ENCODE measurements around the gene EIPR1. TPM values are rescaled to one million over a fixed set of nuclear protein-coding genes. Genes with fewer than 3 reads are reported as not detected.

The EIPR1 gene
- total and polyA plus RNA-seq, 10 of the 15 experiments (the other 5 are each of a cell fraction or from before 2014, with no cell fraction given), result 23.6 to 61.2 (median 42.2) TPM

DNA sequence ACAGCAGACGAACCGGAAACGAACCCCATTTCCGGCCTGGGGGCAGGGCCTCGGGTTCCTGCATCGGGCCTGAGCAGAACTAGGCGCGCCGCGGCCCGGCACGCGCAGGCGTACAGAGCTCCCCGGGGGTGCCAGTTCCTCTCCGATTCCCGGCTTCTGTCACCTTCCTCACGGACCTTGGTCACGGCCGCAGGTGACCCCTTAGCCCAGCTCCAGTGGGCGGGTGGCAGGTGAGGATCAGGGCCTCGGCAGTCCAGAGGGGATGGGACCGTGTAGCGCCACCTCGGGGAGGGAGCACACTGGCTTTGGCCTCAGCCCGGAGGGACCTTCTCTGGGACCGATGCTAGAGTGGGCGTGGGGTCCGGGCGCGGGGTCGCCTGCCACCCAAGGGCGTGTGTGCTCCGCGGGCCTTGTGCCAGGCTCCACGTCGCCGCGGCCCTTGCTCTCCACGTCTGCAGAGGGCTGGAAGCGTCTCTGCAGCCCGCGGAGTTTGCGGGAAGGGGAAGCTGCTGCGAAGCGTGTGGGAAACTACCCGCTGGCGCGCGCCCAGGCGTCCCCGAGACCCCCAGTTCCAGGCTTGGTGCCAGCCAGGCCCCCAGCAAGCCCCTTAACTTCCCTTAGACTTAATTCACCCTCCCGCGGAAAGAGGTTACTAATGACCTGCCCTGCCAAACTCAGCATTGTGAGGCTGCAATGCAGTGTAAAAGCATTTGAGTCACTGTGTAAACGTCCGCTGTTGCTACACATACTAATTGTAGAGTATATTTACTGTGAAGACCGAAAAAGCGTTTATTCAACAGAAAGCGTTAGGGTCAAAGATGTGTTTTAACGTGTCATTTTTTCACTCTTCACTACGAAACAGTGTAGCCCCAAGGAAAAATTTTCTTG lies 2.3 kb upstream of the EIPR1 start, which contains the start of gene TRAPPC12 (continued):
- TF ChIP-seq STAT1 (conservative IDR thresholded peaks at IDR 0.05), result peak; percentile 86
- no peak for TF ChIP-seq STAT3 (IDR thresholded peaks at IDR 0.05; ENCODE audit: low read depth, low read length)
- TF ChIP-seq ETV6 (conservative IDR thresholded peaks at IDR 0.05 in 1 of 2, IDR thresholded peaks at IDR 0.05 in 1 of 2; ENCODE audit: borderline replicate concordance in 1 of 2, low read depth in 1 of 2), result peak in 1 of 2 experiments; percentile 32; a peak in 1 of 4 replicates
- TF ChIP-seq RBBP5 (conservative IDR thresholded peaks at IDR 0.05), result no peak
- peak; percentile 73 for TF ChIP-seq NRF1 (conservative IDR thresholded peaks at IDR 0.05; ENCODE audit: low read depth, low read length)
- TF ChIP-seq ZNF274 (IDR thresholded peaks at IDR 0.05; ENCODE audit: insufficient read depth, insufficient read length), result no peak
- TF ChIP-seq SUZ12 (IDR thresholded peaks at IDR 0.05; ENCODE audit: unreplicated experiment), result no peak
- TF ChIP-seq, protein P1, sequence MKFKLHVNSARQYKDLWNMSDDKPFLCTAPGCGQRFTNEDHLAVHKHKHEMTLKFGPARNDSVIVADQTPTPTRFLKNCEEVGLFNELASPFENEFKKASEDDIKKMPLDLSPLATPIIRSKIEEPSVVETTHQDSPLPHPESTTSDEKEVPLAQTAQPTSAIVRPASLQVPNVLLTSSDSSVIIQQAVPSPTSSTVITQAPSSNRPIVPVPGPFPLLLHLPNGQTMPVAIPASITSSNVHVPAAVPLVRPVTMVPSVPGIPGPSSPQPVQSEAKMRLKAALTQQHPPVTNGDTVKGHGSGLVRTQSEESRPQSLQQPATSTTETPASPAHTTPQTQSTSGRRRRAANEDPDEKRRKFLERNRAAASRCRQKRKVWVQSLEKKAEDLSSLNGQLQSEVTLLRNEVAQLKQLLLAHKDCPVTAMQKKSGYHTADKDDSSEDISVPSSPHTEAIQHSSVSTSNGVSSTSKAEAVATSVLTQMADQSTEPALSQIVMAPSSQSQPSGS (IDR thresholded peaks at IDR 0.05; ENCODE audit: low read length), result no peak
- TF ChIP-seq ZNF384 (IDR thresholded peaks at IDR 0.05; ENCODE audit: borderline replicate concordance, low read depth, low read length), result no peak
- TF ChIP-seq, protein P2, sequence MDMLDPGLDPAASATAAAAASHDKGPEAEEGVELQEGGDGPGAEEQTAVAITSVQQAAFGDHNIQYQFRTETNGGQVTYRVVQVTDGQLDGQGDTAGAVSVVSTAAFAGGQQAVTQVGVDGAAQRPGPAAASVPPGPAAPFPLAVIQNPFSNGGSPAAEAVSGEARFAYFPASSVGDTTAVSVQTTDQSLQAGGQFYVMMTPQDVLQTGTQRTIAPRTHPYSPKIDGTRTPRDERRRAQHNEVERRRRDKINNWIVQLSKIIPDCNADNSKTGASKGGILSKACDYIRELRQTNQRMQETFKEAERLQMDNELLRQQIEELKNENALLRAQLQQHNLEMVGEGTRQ (IDR thresholded peaks at IDR 0.05; ENCODE audit: borderline replicate concordance, low read depth, low read length), result no peak
- TF ChIP-seq, protein P3, sequence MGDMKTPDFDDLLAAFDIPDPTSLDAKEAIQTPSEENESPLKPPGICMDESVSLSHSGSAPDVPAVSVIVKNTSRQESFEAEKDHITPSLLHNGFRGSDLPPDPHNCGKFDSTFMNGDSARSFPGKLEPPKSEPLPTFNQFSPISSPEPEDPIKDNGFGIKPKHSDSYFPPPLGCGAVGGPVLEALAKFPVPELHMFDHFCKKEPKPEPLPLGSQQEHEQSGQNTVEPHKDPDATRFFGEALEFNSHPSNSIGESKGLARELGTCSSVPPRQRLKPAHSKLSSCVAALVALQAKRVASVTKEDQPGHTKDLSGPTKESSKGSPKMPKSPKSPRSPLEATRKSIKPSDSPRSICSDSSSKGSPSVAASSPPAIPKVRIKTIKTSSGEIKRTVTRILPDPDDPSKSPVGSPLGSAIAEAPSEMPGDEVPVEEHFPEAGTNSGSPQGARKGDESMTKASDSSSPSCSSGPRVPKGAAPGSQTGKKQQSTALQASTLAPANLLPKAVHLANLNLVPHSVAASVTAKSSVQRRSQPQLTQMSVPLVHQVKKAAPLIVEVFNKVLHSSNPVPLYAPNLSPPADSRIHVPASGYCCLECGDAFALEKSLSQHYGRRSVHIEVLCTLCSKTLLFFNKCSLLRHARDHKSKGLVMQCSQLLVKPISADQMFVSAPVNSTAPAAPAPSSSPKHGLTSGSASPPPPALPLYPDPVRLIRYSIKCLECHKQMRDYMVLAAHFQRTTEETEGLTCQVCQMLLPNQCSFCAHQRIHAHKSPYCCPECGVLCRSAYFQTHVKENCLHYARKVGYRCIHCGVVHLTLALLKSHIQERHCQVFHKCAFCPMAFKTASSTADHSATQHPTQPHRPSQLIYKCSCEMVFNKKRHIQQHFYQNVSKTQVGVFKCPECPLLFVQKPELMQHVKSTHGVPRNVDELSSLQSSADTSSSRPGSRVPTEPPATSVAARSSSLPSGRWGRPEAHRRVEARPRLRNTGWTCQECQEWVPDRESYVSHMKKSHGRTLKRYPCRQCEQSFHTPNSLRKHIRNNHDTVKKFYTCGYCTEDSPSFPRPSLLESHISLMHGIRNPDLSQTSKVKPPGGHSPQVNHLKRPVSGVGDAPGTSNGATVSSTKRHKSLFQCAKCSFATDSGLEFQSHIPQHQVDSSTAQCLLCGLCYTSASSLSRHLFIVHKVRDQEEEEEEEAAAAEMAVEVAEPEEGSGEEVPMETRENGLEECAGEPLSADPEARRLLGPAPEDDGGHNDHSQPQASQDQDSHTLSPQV (IDR thresholded peaks at IDR 0.05), result no peak
- peak; percentile 68; the same call in 1 of the 2 replicates for TF ChIP-seq TAF1 (IDR thresholded peaks at IDR 0.05; ENCODE audit: borderline replicate concordance, low read depth, low read length)
- TF ChIP-seq RCOR1 (conservative IDR thresholded peaks at IDR 0.05; ENCODE audit: low read depth, low read length), result no peak
- peak; percentile 15; the same call in 1 of the 2 replicates for TF ChIP-seq BCL11A (IDR thresholded peaks at IDR 0.05; ENCODE audit: low read depth, low read length)
- TF ChIP-seq SMAD1 (IDR thresholded peaks at IDR 0.05; ENCODE audit: low read depth, partially characterized antibody), result peak; percentile 14
- TF ChIP-seq KDM1A (IDR thresholded peaks at IDR 0.05; ENCODE audit: borderline replicate concordance), result no peak
- no peak for TF ChIP-seq SIX5 (IDR thresholded peaks at IDR 0.05; ENCODE audit: low read depth, low read length, severe bottlenecking)
- peak; percentile 92 for TF ChIP-seq GABPA (IDR thresholded peaks at IDR 0.05; ENCODE audit: low read depth)
- TF ChIP-seq, protein P4, sequence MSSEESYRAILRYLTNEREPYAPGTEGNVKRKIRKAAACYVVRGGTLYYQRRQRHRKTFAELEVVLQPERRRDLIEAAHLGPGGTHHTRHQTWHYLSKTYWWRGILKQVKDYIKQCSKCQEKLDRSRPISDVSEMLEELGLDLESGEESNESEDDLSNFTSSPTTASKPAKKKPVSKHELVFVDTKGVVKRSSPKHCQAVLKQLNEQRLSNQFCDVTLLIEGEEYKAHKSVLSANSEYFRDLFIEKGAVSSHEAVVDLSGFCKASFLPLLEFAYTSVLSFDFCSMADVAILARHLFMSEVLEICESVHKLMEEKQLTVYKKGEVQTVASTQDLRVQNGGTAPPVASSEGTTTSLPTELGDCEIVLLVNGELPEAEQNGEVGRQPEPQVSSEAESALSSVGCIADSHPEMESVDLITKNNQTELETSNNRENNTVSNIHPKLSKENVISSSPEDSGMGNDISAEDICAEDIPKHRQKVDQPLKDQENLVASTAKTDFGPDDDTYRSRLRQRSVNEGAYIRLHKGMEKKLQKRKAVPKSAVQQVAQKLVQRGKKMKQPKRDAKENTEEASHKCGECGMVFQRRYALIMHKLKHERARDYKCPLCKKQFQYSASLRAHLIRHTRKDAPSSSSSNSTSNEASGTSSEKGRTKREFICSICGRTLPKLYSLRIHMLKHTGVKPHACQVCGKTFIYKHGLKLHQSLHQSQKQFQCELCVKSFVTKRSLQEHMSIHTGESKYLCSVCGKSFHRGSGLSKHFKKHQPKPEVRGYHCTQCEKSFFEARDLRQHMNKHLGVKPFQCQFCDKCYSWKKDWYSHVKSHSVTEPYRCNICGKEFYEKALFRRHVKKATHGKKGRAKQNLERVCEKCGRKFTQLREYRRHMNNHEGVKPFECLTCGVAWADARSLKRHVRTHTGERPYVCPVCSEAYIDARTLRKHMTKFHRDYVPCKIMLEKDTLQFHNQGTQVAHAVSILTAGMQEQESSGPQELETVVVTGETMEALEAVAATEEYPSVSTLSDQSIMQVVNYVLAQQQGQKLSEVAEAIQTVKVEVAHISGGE (CRISPR knock-in tag; IDR thresholded peaks at IDR 0.05), result no peak
- peak; percentile 40; the same call in 1 of the 2 replicates for TF ChIP-seq CBFB (IDR thresholded peaks at IDR 0.05; ENCODE audit: low read depth)
